GM10248 (cell line): ENCODE results near the gene ODAM.
A peak's percentile ranks its signal among the peaks of the same experiment; 100 is the strongest.

ENCODE experiments used
- CTCF ChIA-PET: fragments of 300-600 bp; sonication (Branson Sonifier 250); formaldehyde crosslinking; extraction: SDS; loops from one replicate; lab custom pipeline; 2021; ENCODE audit warnings: antibody characterized with exemption; lab: Yijun Ruan, JAX
- POLR2A ChIA-PET: fragments of 350-650 bp; sonication (Branson Sonifier 250); formaldehyde crosslinking; extraction: SDS; loops from one replicate; lab custom pipeline; 2020; ENCODE audit warnings: antibody characterized with exemption; lab: Yijun Ruan, JAX
- DNase-seq: peaks from one replicate; pipeline ENCODE4 v3.0.0; 2012; ENCODE audit errors: extremely low spot score
- TF ChIP-seq, protein P1 (sequence below): IDR thresholded peaks from 2 replicates; pipeline ENCODE4 v1.5.1; 2012; ENCODE audit warnings: mild to moderate bottlenecking, low read depth; ENCODE audit errors: extremely low read depth, missing control alignments, control extremely low read depth

Gene ODAM

GRCh38 chr4:70178075-70178660, 17.4 kb upstream of the ODAM start:
- DNase-seq, result no peak
- ChIA-PET CTCF (no interaction called here), POLR2A (no interaction called here)
- TF ChIP-seq, protein P1, sequence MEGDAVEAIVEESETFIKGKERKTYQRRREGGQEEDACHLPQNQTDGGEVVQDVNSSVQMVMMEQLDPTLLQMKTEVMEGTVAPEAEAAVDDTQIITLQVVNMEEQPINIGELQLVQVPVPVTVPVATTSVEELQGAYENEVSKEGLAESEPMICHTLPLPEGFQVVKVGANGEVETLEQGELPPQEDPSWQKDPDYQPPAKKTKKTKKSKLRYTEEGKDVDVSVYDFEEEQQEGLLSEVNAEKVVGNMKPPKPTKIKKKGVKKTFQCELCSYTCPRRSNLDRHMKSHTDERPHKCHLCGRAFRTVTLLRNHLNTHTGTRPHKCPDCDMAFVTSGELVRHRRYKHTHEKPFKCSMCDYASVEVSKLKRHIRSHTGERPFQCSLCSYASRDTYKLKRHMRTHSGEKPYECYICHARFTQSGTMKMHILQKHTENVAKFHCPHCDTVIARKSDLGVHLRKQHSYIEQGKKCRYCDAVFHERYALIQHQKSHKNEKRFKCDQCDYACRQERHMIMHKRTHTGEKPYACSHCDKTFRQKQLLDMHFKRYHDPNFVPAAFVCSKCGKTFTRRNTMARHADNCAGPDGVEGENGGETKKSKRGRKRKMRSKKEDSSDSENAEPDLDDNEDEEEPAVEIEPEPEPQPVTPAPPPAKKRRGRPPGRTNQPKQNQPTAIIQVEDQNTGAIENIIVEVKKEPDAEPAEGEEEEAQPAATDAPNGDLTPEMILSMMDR, result no peak

DNA sequence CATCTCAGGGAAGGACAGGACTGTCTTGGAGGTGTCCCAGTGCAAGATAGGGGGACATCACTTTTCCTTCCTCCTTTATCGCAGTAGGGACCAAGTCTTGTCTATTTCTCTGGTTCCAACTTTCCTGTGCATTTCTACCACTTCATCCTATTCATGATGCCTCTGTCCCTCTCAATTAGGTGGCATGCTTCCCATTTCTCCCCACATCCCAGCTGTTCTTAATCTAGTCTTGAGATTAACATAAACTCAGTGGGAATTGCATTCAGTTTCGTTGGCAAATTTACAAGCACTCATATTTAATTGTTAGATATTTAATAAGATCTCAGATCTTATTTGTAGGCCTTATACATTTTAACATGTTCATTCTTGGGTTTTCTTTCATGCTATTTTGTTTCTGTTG, 15.7 kb upstream of the ODAM start:
- no peak for DNase-seq
- TF ChIP-seq, protein P1, result no peak
- ChIA-PET CTCF (interaction anchor here (1.1 to 1.4 kb wide), 2 partner anchors 8 to 22 kb away, joined by 3 to 4 read pairs; no protein-coding TSS in a partner anchor), POLR2A (no interaction called here)

DNA sequence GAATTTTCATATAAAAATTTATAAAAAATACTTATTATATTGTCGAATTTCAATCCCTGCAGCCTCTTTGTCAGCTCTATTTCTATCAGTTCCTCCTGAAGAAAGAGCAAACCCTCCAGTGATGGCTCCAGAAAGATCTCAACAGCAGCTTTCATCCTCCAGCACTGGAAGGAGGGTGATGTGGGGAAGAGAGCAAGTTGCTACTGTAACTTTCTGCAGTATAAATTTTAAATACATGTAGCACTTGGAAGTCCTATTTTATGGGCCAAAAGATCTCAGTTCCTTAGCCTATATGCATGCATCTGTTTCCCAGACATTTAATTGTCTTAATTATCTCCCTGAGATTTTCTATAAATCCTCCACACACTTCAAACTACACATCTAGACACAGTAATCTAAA, 13.7 kb upstream of the ODAM start:
- POLR2A ChIA-PET, result no interaction called here
- CTCF ChIA-PET, result interaction anchor here (0.7 to 2.3 kb wide), 5 partner anchors 11 to 324 kb away, joined by 3 to 16 read pairs (median 3); partner anchors contain the start of gene ODAM
- no peak for DNase-seq
- TF ChIP-seq, protein P1, result no peak

GRCh38 chr4:70182517-70183167, 12.9 kb upstream of the ODAM start:
- POLR2A ChIA-PET, result no interaction called here
- CTCF ChIA-PET, result interaction anchor here (0.7 to 2.4 kb wide), 17 partner anchors 7 to 492 kb away, joined by 3 to 16 read pairs (median 3); partner anchors contain the start of gene ODAM
- TF ChIP-seq, protein P1, result no peak
- DNase-seq, result no peak

DNA sequence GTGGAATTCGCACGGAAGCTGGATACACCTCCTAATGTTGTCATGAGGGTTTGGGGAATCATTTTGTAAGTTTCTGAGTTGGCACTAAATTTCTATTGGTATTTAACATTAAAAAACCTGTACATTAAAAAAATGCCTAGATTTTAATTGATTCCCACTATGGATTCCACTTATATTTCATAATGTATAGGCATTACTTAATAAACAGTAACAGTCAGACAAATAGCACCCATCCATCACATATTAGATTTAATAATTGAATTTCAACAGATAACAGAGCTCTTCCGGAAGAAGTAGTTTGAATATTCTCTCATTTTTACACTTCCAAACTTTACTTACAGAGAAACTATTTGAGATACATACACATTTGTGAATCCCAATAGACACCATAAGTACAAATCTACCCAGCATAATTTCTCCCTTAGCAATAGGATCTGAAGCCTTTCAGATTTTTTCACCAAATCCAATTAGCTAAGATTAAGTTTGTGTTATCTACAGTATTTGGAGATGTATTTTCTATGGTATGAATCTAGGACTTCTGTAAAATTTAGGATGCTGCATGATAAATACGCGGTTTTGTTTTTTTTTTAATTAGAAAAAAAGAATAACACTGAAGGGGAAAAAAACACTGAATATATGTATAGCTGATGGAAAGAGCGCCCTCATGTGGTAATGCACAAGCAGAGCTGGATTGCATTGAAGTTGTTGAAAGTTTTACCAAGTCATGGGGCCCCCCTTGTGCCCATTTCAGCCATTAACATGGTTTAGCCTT, 12.2 kb upstream of the ODAM start:
- CTCF ChIA-PET, result interaction anchor here (0.7 to 2.4 kb wide), 21 partner anchors 8 to 493 kb away, joined by 3 to 16 read pairs (median 3); partner anchors contain the start of gene ODAM
- DNase-seq, result peak; percentile 14
- TF ChIP-seq, protein P1, result peak; percentile 74
- POLR2A ChIA-PET, result no interaction called here

DNA sequence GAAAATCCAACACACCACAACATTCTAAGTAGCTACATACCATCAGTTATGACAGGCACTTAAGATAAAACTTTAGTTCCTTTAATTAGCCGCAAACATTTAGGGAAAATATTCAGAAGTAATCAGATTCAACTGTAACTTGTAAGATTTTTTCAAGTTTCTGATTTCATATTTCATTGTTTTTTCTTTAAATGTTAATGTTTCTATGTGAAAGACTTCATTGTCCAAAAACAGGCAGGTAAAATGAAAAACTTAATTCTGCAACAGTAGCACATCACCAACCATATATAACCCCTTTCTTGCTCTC, 11.6 kb upstream of the ODAM start:
- POLR2A ChIA-PET, result no interaction called here
- CTCF ChIA-PET, result interaction anchor here (0.7 to 2.4 kb wide), 19 partner anchors 8 to 494 kb away, joined by 3 to 16 read pairs (median 3); partner anchors contain the start of gene ODAM
- DNase-seq, result no peak
- TF ChIP-seq, protein P1, result no peak
